Loucy (cell line): ENCODE data around the gene RREB1.

Experiments
- EZH2phosphoT487 ChIP-seq: fragments of 200-600 bp; IDR thresholded peaks from 2 replicates; pipeline ENCODE4 v1.6.1; 2018; ENCODE audit warnings: antibody characterized with exemption, mild to moderate bottlenecking, moderate library complexity, borderline replicate concordance
- TF ChIP-seq, protein P1 (sequence below): fragments of 200-600 bp; sonication (generic); conservative IDR thresholded peaks from 2 replicates; pipeline ENCODE4 v1.5.1; 2014; ENCODE audit warnings: mild to moderate bottlenecking, antibody characterized with exemption, low read length

GRCh38 chr6:7250812-7251211 lies 143.1 kb downstream of the RREB1 start:
- TF ChIP-seq, protein P1, sequence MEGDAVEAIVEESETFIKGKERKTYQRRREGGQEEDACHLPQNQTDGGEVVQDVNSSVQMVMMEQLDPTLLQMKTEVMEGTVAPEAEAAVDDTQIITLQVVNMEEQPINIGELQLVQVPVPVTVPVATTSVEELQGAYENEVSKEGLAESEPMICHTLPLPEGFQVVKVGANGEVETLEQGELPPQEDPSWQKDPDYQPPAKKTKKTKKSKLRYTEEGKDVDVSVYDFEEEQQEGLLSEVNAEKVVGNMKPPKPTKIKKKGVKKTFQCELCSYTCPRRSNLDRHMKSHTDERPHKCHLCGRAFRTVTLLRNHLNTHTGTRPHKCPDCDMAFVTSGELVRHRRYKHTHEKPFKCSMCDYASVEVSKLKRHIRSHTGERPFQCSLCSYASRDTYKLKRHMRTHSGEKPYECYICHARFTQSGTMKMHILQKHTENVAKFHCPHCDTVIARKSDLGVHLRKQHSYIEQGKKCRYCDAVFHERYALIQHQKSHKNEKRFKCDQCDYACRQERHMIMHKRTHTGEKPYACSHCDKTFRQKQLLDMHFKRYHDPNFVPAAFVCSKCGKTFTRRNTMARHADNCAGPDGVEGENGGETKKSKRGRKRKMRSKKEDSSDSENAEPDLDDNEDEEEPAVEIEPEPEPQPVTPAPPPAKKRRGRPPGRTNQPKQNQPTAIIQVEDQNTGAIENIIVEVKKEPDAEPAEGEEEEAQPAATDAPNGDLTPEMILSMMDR = no peak
- no peak for TF ChIP-seq EZH2phosphoT487
